KOPT-K1 (cell line): ENCODE results near the gene DYNC2H1.
"Not testable (repeated sequence)": the region's sequence is repeated elsewhere in the genome, so short reads cannot be mapped to it uniquely, and the experiment has no call there.

Experiments used
- H3K27ac ChIP-seq: fragments of 200-600 bp; sonication (generic); 2 replicates; pipeline ENCODE4 v1.5.1; 2016; ENCODE audit warnings: antibody characterized with exemption, mild to moderate bottlenecking, low read depth, low read length; ENCODE audit not compliant: poor library complexity, severe bottlenecking
- H3K36me3 ChIP-seq: fragments of 200-600 bp; sonication (generic); 2 replicates; pipeline ENCODE4 v1.5.1; 2017; ENCODE audit warnings: antibody characterized with exemption, mild to moderate bottlenecking, low read length, moderate library complexity; ENCODE audit not compliant: insufficient read depth
- H3K9me3 ChIP-seq: fragments of 200-600 bp; sonication (generic); 2 replicates; pipeline ENCODE4 v1.5.1; 2017; ENCODE audit warnings: antibody characterized with exemption, low read length, mild to moderate bottlenecking; ENCODE audit not compliant: insufficient read depth, poor library complexity, severe bottlenecking

The DYNC2H1 gene

DNA sequence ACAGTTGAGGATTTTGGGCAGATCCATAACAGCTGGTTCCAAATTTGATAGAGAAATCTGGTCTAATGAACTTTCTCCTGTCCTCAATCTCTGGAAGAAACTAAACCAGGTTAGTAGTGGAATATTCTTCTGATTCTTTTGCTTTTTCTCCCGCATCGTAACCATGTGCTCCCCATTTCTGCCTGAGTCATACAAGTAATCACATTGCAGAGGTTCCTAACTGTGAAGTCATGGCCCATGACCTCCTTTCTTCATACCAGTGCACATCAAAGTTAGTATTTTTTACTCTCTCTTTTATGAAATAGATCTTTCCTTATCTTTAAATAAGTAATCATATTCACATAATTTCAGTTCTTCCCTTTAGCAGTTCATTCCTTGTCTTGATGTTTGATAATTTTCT lies 249.0 kb downstream of the DYNC2H1 start:
- no peaks in the 10 kb centered on the region for H3K36me3 ChIP-seq
- no peak overlapping the region for H3K27ac ChIP-seq
- no peaks in the 10 kb centered on the region for H3K9me3 ChIP-seq

GRCh38 chr11:103359216-103359615 lies 250.0 kb downstream of the DYNC2H1 start:
- H3K9me3 ChIP-seq = no peaks in the 10 kb centered on the region
- H3K36me3 ChIP-seq = no peaks in the 10 kb centered on the region
- no peak overlapping the region for H3K27ac ChIP-seq

DNA sequence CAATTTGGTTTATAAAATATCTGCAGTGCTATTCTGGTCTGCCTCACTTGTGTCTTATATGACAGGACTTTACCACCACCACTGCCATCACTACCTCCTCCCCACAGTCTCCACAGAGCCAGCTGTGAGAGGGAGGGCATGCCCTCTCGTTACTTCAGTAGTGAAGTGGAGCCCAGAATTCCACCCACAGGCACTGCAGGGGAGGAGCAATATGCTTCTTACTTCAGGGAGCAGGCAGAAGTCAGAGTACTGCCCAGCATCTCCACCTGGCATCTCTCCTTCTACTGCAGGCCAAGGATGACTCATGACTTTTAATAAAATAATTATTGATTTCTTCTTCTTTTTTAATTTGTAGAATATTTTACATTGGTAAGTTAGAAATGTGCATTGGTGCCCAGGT lies 255.5 kb downstream of the DYNC2H1 start:
- H3K36me3 ChIP-seq = no peaks in the 10 kb centered on the region
- H3K27ac ChIP-seq = no peak overlapping the region

GRCh38 chr11:103367650-103368049 lies 258.4 kb downstream of the DYNC2H1 start:
- Histone ChIP-seq H3K36me3 (no peaks in the 10 kb centered on the region), H3K9me3 (no peaks in the 10 kb centered on the region), H3K27ac (no peak overlapping the region)

More for the DNA sequence above, 255.5 kb downstream of the DYNC2H1 start:
- H3K9me3 ChIP-seq = no peaks in the 10 kb centered on the region

GRCh38 chr11:103368145-103368544 lies 258.9 kb downstream of the DYNC2H1 start:
- H3K36me3 ChIP-seq = no peaks in the 10 kb centered on the region
- no peak overlapping the region for H3K27ac ChIP-seq
- no peaks in the 10 kb centered on the region for H3K9me3 ChIP-seq

GRCh38 chr11:103370076-103370475 lies 260.9 kb downstream of the DYNC2H1 start:
- H3K36me3 ChIP-seq = no peaks in the 10 kb centered on the region
- H3K9me3 ChIP-seq = no peaks in the 10 kb centered on the region
- no peak overlapping the region for H3K27ac ChIP-seq

- no peaks in the 10 kb centered on the region for H3K9me3 ChIP-seq
- H3K27ac ChIP-seq = no peak overlapping the region
These were observed 263.7 kb downstream of the DYNC2H1 start for GRCh38 chr11:103372906-103373305.

DNA sequence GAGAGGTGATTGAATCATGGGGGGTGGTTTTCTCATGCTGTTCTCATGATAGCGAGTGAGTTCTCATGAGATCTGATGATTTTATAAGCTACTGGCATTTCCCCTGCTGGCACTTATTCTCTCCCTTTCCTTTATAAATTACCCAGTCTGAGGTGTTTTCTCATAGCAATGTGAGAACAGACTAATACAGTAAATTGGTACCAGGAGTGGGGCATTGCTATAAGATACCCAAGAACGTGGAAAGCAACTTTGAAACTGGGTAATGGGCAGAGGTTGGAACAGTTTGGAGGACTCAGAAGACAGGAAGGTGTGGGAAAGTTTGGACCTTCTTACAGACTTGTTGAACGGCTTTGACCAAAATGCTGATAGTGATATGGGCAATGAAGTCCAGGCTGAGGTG lies 265.0 kb downstream of the DYNC2H1 start:
- not testable (repeated sequence) for H3K36me3 ChIP-seq, H3K9me3 ChIP-seq, H3K27ac ChIP-seq

More at GRCh38 chr11:103372906-103373305, 263.7 kb downstream of the DYNC2H1 start:
- no peaks in the 10 kb centered on the region for H3K36me3 ChIP-seq

- Histone ChIP-seq H3K36me3 (no peaks in the 10 kb centered on the region), H3K27ac (no peak overlapping the region), H3K9me3 (no peaks in the 10 kb centered on the region)
These were observed 269.7 kb downstream of the DYNC2H1 start for GRCh38 chr11:103378931-103379330.

- Histone ChIP-seq H3K27ac (no peak overlapping the region), H3K36me3 (no peaks in the 10 kb centered on the region), H3K9me3 (no peaks in the 10 kb centered on the region)
These were observed 270.8 kb downstream of the DYNC2H1 start for GRCh38 chr11:103380031-103380430.

- no peaks in the 10 kb centered on the region for H3K36me3 ChIP-seq
- no peaks in the 10 kb centered on the region for H3K9me3 ChIP-seq
- H3K27ac ChIP-seq = no peak overlapping the region
These were observed 275.4 kb downstream of the DYNC2H1 start for GRCh38 chr11:103384652-103385051.

DNA sequence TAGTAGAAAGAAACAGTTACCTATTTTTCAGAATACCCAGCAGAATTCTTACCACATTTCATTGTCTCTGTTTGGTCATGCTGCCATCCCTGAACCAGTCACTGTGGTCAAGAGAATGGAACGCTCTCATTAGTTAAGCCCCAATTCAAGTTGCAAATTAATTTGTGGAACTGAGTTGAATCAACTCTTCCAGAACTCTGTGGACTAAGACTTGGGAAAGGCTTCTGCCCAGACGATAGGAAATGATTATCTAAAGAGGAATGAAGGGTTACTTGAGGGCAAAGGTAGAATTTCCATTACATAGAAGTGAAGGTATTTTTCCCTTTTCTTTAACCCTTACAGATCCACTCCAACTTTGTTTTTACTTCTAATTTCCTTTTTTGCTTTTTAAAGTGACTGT lies 286.4 kb downstream of the DYNC2H1 start:
- Histone ChIP-seq H3K36me3 (no peaks in the 10 kb centered on the region), H3K27ac (no peak overlapping the region)

GRCh38 chr11:103396237-103396636 lies 287.0 kb downstream of the DYNC2H1 start:
- Histone ChIP-seq H3K36me3 (no peaks in the 10 kb centered on the region), H3K27ac (no peak overlapping the region), H3K9me3 (no peaks in the 10 kb centered on the region)

More for the DNA sequence above, 286.4 kb downstream of the DYNC2H1 start:
- H3K9me3 ChIP-seq = no peaks in the 10 kb centered on the region

GRCh38 chr11:103397369-103397768 lies 288.1 kb downstream of the DYNC2H1 start:
- H3K36me3 ChIP-seq = no peaks in the 10 kb centered on the region
- H3K27ac ChIP-seq = no peak overlapping the region
- no peaks in the 10 kb centered on the region for H3K9me3 ChIP-seq

DNA sequence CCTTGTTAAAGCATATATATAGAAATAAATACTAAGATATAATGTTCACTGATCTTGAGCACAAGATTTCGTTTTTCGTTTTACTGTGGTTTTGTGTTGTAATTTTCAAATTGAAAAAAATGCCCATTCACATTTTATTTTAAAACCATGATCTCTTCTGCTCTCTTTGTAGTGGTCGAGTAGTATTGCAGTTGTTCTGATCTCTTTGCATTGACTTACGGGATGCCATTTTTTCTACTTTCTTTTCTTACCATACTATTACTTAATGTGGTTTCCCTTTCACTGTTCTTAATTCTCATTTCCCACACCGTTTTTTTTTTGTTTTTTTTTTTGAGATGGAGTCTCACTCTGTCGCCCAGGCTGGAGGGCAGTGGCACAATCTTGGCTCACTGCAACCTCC lies 289.6 kb downstream of the DYNC2H1 start:
- Histone ChIP-seq H3K36me3 (no peaks in the 10 kb centered on the region), H3K9me3 (no peaks in the 10 kb centered on the region), H3K27ac (no peak overlapping the region)

DNA sequence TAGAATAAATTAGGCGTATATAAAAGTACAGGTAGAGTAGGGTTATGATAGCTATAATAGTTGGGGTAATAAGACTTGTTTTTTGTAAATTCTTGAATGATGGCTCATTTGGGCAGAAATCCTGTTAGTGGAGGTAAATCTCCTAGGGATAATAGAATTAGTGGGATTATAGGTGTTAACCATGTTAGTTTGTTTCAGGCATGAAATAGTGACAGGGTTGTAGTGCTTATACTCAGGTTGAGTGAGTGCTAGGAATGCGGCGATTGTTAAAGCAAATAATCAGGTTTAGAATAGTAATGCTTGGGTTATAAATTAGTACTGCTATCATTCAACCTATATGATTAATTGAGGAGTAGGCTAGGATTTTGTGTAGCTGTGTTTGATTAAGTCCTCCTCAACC lies 297.1 kb downstream of the DYNC2H1 start:
- Histone ChIP-seq H3K9me3 (no peaks in the 10 kb centered on the region), H3K27ac (no peak overlapping the region), H3K36me3 (no peaks in the 10 kb centered on the region)

GRCh38 chr11:103407641-103408040 lies 298.4 kb downstream of the DYNC2H1 start:
- H3K9me3 ChIP-seq = no peaks in the 10 kb centered on the region
- H3K27ac ChIP-seq = no peak overlapping the region
- no peaks in the 10 kb centered on the region for H3K36me3 ChIP-seq
